Osteoblast (primary cell): Measurements from ENCODE around the gene GYG2. TPM values are rescaled to one million over a fixed set of nuclear protein-coding genes. Genes with fewer than 3 reads are reported as not detected.

Experiments
- DNase-seq: peaks from one replicate; pipeline ENCODE4 v3.0.0; 2011; ENCODE audit warnings: low spot score, mixed read lengths; ENCODE audit not compliant: insufficient read length; ENCODE audit errors: missing footprints
- H2AFZ ChIP-seq: 2 replicates; pipeline ENCODE4 v1.6.0; 2011; ENCODE audit warnings: mild to moderate bottlenecking, low read length
- H3K27ac ChIP-seq: 2 replicates; pipeline ENCODE4 v1.5.1; 2011; ENCODE audit warnings: mild to moderate bottlenecking, low read depth, low read length, moderate library complexity
- H3K27me3 ChIP-seq: 2 replicates; pipeline ENCODE4 v1.6.0; 2012; ENCODE audit warnings: mild to moderate bottlenecking, control low read depth, inconsistent platforms, low read length, moderate library complexity; ENCODE audit not compliant: insufficient read depth
- H3K36me3 ChIP-seq: 2 replicates; pipeline ENCODE4 v1.5.1; 2011; ENCODE audit warnings: mild to moderate bottlenecking, low read length, control low read depth, moderate library complexity; ENCODE audit not compliant: insufficient read depth
- H3K4me1 ChIP-seq: 2 replicates; pipeline ENCODE4 v1.5.1; 2011; ENCODE audit warnings: mild to moderate bottlenecking, low read length, control low read depth, moderate library complexity; ENCODE audit not compliant: insufficient read depth
- H3K4me2 ChIP-seq: 2 replicates; pipeline ENCODE4 v1.6.0; 2011; ENCODE audit warnings: mild to moderate bottlenecking, low read length; ENCODE audit not compliant: insufficient read depth
- H3K4me3 ChIP-seq: fragments of 200-600 bp; sonication (generic); 3 replicates; pipeline ENCODE4 v1.5.1; 2012; ENCODE audit warnings: mild to moderate bottlenecking, low read length, inconsistent platforms; ENCODE audit not compliant: insufficient read depth
- H3K79me2 ChIP-seq: 2 replicates; pipeline ENCODE4 v1.6.0; 2012; ENCODE audit warnings: mild to moderate bottlenecking, low read length, control low read depth, inconsistent platforms; ENCODE audit not compliant: insufficient read depth
- H3K9me3 ChIP-seq: 2 replicates; pipeline ENCODE4 v1.5.1; 2011; ENCODE audit warnings: low read depth, low read length, control low read depth
- H4K20me1 ChIP-seq: 2 replicates; pipeline ENCODE4 v1.6.0; 2012; ENCODE audit warnings: mild to moderate bottlenecking, low read length, control low read depth; ENCODE audit not compliant: insufficient read depth
- CTCF ChIP-seq: IDR thresholded peaks from 2 replicates; pipeline ENCODE4 v1.5.1; 2011; ENCODE audit warnings: mild to moderate bottlenecking, low read depth, low read length, moderate library complexity; ENCODE audit errors: extremely low read depth
- total RNA-seq: library from RNA; depleted of rRNA; stranded (reverse); fragments of >200 nt; gene quantifications from 2 replicates; pipeline ENCODE4 v1.2.3, GENCODE V29; 2012

The GYG2 gene
- total RNA-seq, 1 donor = 6.2 TPM

- Histone ChIP-seq H3K4me3 (no peak overlapping the region), H3K27ac (no peak overlapping the region), H3K4me1 (no peaks in the 10 kb centered on the region), H3K4me2 (no peak overlapping the region), H3K27me3 (no peaks in the 10 kb centered on the region), H2AFZ (no peak overlapping the region), H3K79me2 (no peaks in the 10 kb centered on the region), H3K36me3 (no peaks in the 10 kb centered on the region), H4K20me1 (no peaks in the 10 kb centered on the region), H3K9me3 (no peaks in the 10 kb centered on the region)
- no peak for TF ChIP-seq CTCF
- no peak for DNase-seq
These were observed 43.1 kb downstream of the GYG2 start for GRCh38 chrX:2871831-2872230.

DNA sequence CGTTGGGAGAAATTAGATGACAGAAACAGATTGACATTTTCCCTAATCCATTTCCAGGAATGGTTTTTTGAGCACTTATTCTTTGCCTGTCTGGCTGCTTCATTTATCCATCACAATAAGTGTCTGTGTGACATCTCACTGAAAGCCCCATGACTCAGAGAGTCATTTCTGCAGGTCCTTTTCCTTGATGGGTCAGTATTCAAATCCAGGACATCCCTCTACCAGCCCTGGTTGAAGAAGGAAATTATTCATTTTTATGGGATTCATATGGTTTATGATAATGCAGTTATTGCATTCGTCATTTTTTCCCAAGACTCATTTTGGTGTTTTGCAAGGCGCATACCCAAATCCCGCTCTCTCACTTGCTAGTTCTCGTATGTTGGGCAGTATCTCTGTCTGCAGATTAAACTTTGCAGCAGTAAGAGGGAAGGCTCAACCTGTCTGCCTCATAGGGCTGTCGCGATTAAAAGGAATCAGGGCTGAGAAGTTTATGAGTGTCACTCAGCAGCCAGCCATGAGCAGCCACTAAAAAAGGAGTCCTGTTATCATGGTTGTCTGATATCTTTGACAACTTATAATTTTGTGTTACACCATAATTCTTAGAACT lies 44.0 kb downstream of the GYG2 start:
- TF ChIP-seq CTCF = no peak
- Histone ChIP-seq H3K27ac (no peak overlapping the region), H4K20me1 (no peaks in the 10 kb centered on the region), H3K79me2 (no peaks in the 10 kb centered on the region), H3K27me3 (no peaks in the 10 kb centered on the region), H3K4me2 (no peak overlapping the region), H2AFZ (no peak overlapping the region), H3K9me3 (no peaks in the 10 kb centered on the region), H3K36me3 (no peaks in the 10 kb centered on the region), H3K4me3 (no peak overlapping the region), H3K4me1 (no peaks in the 10 kb centered on the region)
- no peak for DNase-seq

DNA sequence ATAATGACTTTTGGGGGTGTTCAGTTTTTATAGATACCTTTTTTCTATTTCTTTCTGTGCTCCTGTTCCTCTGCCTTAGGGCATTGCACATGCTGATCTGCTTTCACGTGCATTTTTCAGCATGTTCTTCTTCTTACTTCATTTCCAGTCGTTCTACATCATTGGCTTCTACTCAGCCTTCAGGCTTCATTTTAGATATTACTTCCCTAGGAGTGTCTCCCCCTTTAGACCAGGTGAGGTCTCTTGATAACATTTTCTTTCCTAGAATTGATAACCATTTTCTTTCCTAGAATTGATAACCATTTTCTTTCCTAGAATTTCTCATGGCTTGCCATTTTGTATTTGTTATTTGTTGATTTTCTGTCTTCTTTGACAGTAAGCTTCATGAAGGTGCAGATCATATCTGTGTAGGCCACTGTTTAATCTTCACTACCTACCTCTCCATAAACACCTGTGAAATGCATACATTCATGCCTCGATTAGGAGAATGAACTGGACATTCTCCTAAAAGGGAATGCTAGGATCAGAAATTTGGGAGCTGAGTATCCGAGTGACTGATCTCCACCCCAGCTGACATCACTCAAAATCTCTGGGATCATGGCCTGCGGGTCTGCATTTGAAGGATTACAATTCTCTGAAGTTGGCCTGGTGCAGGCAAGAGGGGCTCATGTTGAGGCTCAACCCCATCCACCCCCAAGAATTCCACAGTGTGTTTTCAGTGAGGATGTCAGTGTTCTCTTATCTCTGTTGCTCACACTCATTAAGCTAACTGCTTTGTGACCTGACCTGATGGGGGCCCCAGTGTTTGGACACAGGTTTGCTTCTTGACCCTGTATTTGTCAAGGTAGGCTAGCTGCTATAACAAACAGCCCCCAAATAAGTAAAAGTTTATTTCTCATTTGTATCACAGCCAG lies 45.7 kb downstream of the GYG2 start:
- H2AFZ ChIP-seq = no peak overlapping the region
- H3K27me3 ChIP-seq = no peaks in the 10 kb centered on the region
- no peaks in the 10 kb centered on the region for H3K79me2 ChIP-seq
- H3K4me1 ChIP-seq = no peaks in the 10 kb centered on the region
- no peak overlapping the region for H3K27ac ChIP-seq
- no peaks in the 10 kb centered on the region for H4K20me1 ChIP-seq
- no peaks in the 10 kb centered on the region for H3K9me3 ChIP-seq
- no peak for TF ChIP-seq CTCF
- no peak overlapping the region for H3K4me3 ChIP-seq
- DNase-seq = no peak
- H3K4me2 ChIP-seq = no peak overlapping the region
- H3K36me3 ChIP-seq = no peaks in the 10 kb centered on the region

- Histone ChIP-seq H3K9me3 (no peaks in the 10 kb centered on the region), H4K20me1 (no peaks in the 10 kb centered on the region), H3K4me3 (no peak overlapping the region), H3K4me1 (no peaks in the 10 kb centered on the region), H2AFZ (no peak overlapping the region), H3K36me3 (no peaks in the 10 kb centered on the region), H3K4me2 (no peak overlapping the region), H3K79me2 (no peaks in the 10 kb centered on the region), H3K27ac (no peak overlapping the region), H3K27me3 (no peaks in the 10 kb centered on the region)
- no peak for TF ChIP-seq CTCF
- no peak for DNase-seq
These were observed 46.4 kb downstream of the GYG2 start for GRCh38 chrX:2875136-2875481.
